Omental fat pad (tissue), 4 donors: Measurements from ENCODE around the gene TARBP1. TPM values are rescaled to one million over a fixed set of nuclear protein-coding genes. Genes with fewer than 3 reads are reported as not detected.

Experiments used
- ATAC-seq: fragments of 150-250 bp; one replicate; pipeline ENCODE4 v1.9.1; 2016; ENCODE audit warnings: mild to moderate bottlenecking, moderate library complexity; ENCODE audit not compliant: low FRiP score
- DNase-seq: peaks from one replicate; pipeline ENCODE4 v3.0.0-alpha.2; 2019; ENCODE audit warnings: low spot score
- CTCF ChIP-seq, 3 donors: fragments of 450-650 bp; IDR thresholded peaks; one replicate each; pipeline ENCODE4 v1.5.1; 2016 to 2017; ENCODE audit warnings: antibody characterized with exemption in 3 of 3, mild to moderate bottlenecking in 3 of 3, moderate library complexity in 2 of 3
- total RNA-seq, 4 donors: library from RNA; depleted of rRNA; stranded (reverse); fragments of >200 nt; gene quantifications; one replicate each; pipeline ENCODE4 v1.1.0, GENCODE V29; 2016

TARBP1 gene
- total RNA-seq, 4 donors from 2014 or later, result 12.1 to 26.0 (median 13.6) TPM

GRCh38 chr1:234473118-234473517 lies 5.9 kb downstream of the TARBP1 start:
- ATAC-seq, result no peak
- no peak for DNase-seq
- TF ChIP-seq CTCF (IDR thresholded peaks at IDR 0.05), result no peak

DNA sequence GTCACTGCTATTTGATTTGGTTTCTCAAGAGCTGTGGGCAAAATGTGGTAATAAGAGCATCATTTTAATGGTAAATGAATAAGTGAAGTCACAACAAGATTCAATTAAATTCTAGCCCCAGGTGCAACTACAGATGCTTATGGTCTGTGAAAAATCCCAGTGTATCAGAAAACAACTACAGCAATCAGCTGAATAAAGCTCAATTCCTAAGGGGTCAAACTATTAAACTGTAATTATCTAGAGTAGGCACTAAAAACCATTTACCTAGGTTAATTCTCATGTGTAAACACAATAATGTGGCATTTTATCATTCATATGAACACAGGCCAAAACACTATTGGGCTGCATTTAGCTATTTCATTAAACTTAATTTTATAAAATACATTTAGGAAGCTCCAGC lies 9.6 kb downstream of the TARBP1 start:
- ATAC-seq, result no peak
- no peak for TF ChIP-seq CTCF (IDR thresholded peaks at IDR 0.05)
- DNase-seq, result no peak

DNA sequence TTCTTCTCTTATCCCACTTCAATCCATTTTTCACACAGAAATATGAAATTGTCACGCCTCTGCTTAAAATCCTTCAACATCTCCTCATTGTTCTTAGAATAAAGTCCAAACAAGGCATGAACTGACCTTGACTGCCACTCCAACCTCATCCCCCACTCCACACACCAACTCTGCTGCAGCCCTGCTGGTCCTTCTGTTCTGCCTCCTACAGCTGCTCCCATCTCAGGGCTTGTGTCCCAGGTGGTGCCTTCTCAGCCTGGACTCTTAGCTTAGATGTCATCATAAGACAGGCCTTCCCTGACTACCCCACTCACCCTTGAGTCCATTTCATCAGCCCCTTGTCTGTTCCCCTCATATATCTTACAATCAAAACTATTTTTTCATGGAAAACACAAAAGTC lies 10.4 kb downstream of the TARBP1 start:
- no peak for TF ChIP-seq CTCF (IDR thresholded peaks at IDR 0.05)
- no peak for ATAC-seq
- no peak for DNase-seq

DNA sequence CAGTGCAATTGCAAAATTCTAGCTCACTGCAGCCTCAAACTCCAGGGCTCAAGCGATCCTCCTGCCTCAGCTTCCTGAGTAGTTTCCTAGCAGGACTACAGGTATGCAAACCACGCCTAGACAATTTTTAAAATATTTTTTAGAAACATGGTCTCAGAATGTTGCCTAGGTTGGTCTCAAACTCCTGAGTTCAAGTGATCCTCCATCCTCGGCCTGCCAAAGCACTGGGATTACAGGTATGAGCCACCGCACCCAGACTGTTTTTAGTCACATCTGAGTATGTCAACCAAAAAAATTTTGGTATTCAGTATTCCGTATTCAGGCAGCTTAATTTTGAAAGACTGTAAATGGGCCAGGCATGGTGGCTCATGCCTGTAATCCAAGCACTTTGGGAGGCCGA lies 11.2 kb downstream of the TARBP1 start:
- TF ChIP-seq CTCF (IDR thresholded peaks at IDR 0.05), result no peak
- DNase-seq, result no peak
- ATAC-seq, result no peak

- TF ChIP-seq CTCF (IDR thresholded peaks at IDR 0.05), result no peak
Observed at GRCh38 chr1:234466945-234467344, 12.0 kb downstream of the TARBP1 start.

GRCh38 chr1:234463749-234464148 lies 15.2 kb downstream of the TARBP1 start:
- no peak for ATAC-seq
- no peak for TF ChIP-seq CTCF (IDR thresholded peaks at IDR 0.05)

More at GRCh38 chr1:234466945-234467344, 12.0 kb downstream of the TARBP1 start:
- no peak for ATAC-seq
- no peak for DNase-seq

GRCh38 chr1:234460652-234461051 lies 18.3 kb downstream of the TARBP1 start:
- DNase-seq, result no peak
- no peak for TF ChIP-seq CTCF (IDR thresholded peaks at IDR 0.05)
- ATAC-seq, result no peak

More at GRCh38 chr1:234463749-234464148, 15.2 kb downstream of the TARBP1 start:
- no peak for DNase-seq
